HEK293T (cell line): ENCODE data around the gene INHBA.

Experiments used
- CTCF ChIA-PET: fragments of 350-600 bp; formaldehyde crosslinking; extraction: SDS; loops from one replicate; lab custom pipeline; 2021; ENCODE audit warnings: antibody characterized with exemption, inconsistent platforms; lab: Yijun Ruan, JAX
- POLR2A ChIA-PET: fragments of 350-600 bp; formaldehyde crosslinking; extraction: SDS; loops from one replicate; lab custom pipeline; 2020; ENCODE audit warnings: antibody characterized with exemption, inconsistent platforms; lab: Yijun Ruan, JAX
- DNase-seq: peaks from one replicate; pipeline ENCODE4 v3.0.0; 2012; ENCODE audit warnings: mixed read lengths; ENCODE audit errors: extremely low spot score
- ELF4 ChIP-seq: fragments of 450-650 bp; IDR thresholded peaks from 2 replicates; pipeline ENCODE4 v1.6.1; 2017; ENCODE audit warnings: antibody characterized with exemption
- FOXK2 ChIP-seq: fragments of 450-650 bp; IDR thresholded peaks from 2 replicates; pipeline ENCODE4 v1.6.1; 2016; ENCODE audit warnings: mild to moderate bottlenecking
- FOXM1 ChIP-seq: fragments of 450-650 bp; IDR thresholded peaks from 2 replicates; pipeline ENCODE4 v1.6.1; 2017; ENCODE audit warnings: mild to moderate bottlenecking, borderline replicate concordance
- L3MBTL2 ChIP-seq: fragments of 450-650 bp; conservative IDR thresholded peaks from 2 replicates; pipeline ENCODE4 v1.6.1; 2016; ENCODE audit warnings: mild to moderate bottlenecking
- LEF1 ChIP-seq: fragments of 450-650 bp; IDR thresholded peaks from 2 replicates; pipeline ENCODE4 v1.6.1; 2017; ENCODE audit warnings: mild to moderate bottlenecking, borderline replicate concordance
- PKNOX1 ChIP-seq: fragments of 450-650 bp; IDR thresholded peaks from 2 replicates; pipeline ENCODE4 v1.6.1; 2016
- SP1 ChIP-seq: fragments of 450-650 bp; IDR thresholded peaks from 2 replicates; pipeline ENCODE4 v1.6.1; 2017
- SUZ12 ChIP-seq: fragments of 450-650 bp; IDR thresholded peaks from 2 replicates; pipeline ENCODE4 v1.6.1; 2016; ENCODE audit warnings: mild to moderate bottlenecking
- TARDBP ChIP-seq: fragments of 450-650 bp; IDR thresholded peaks from 2 replicates; pipeline ENCODE4 v1.6.1; 2016
- ZNF384 ChIP-seq: fragments of 450-650 bp; IDR thresholded peaks from 2 replicates; pipeline ENCODE4 v1.6.1; 2016

INHBA gene

GRCh38 chr7:41640487-41640886 is 62.4 kb downstream of the INHBA start:
- ChIA-PET CTCF (no interaction called here), POLR2A (no interaction called here)
- TF ChIP-seq L3MBTL2 (no peak), LEF1 (no peak)
- no peak for DNase-seq

GRCh38 chr7:41637049-41637448 is 65.8 kb downstream of the INHBA start:
- DNase-seq = no peak
- POLR2A ChIA-PET = interaction anchor here (0.6 kb wide), 1 partner anchor 18 kb away, joined by 3 read pairs; no protein-coding TSS in a partner anchor
- TF ChIP-seq L3MBTL2 (no peak), TARDBP (no peak), ELF4 (no peak), FOXK2 (no peak), ZNF384 (no peak), PKNOX1 (no peak), FOXM1 (no peak), SUZ12 (no peak), SP1 (no peak)
- CTCF ChIA-PET = no interaction called here
